DND-41 (cell line): ENCODE measurements around the gene KNTC1.

ENCODE experiments used
- ATAC-seq: fragments of 200-7000 bp; cut with Tn5 transposase; 3 replicates; pipeline ENCODE4 v1.9.1; 2021; ENCODE audit warnings: low read depth; ENCODE audit not compliant: insufficient read depth
- DNase-seq: peaks from one replicate; pipeline ENCODE4 v3.0.0-alpha.2; 2020
- H2AFZ ChIP-seq: 2 replicates; pipeline ENCODE4 v1.6.0; 2012; ENCODE audit warnings: low read depth, low read length
- H3K27ac ChIP-seq: 2 replicates; pipeline ENCODE4 v1.5.1; 2012; ENCODE audit warnings: low read length, inconsistent platforms
- H3K27me3 ChIP-seq: fragments of 200-600 bp; sonication (generic); 2 replicates; pipeline ENCODE4 v1.6.0; 2012; ENCODE audit warnings: low read length, mild to moderate bottlenecking, inconsistent platforms; ENCODE audit not compliant: insufficient read depth, poor library complexity
- H3K36me3 ChIP-seq: 2 replicates; pipeline ENCODE4 v1.5.1; 2012; ENCODE audit warnings: low read length, inconsistent platforms; ENCODE audit not compliant: insufficient read depth
- H3K4me1 ChIP-seq: 2 replicates; pipeline ENCODE4 v1.5.1; 2012; ENCODE audit warnings: mild to moderate bottlenecking, low read length; ENCODE audit not compliant: insufficient read depth
- H3K4me2 ChIP-seq: 2 replicates; pipeline ENCODE4 v1.6.0; 2012; ENCODE audit warnings: mild to moderate bottlenecking, moderate library complexity, low read length, inconsistent platforms; ENCODE audit not compliant: insufficient read depth
- H3K4me3 ChIP-seq, 2 experiments: fragments of 200-600 bp in 1 of 2; shearing (Covaris generic) in 1 of 2; 2 replicates each; pipeline ENCODE4 v1.5.1; 2012 to 2016; ENCODE audit warnings: inconsistent platforms in 2 of 2, low read length in 2 of 2, mild to moderate bottlenecking in 2 of 2, low read depth in 1 of 2, moderate library complexity in 1 of 2
- H3K79me2 ChIP-seq: 2 replicates; pipeline ENCODE4 v1.6.0; 2012; ENCODE audit warnings: low read length, inconsistent platforms; ENCODE audit not compliant: insufficient read depth
- H3K9ac ChIP-seq: 2 replicates; pipeline ENCODE4 v1.6.0; 2012; ENCODE audit warnings: low read depth, mild to moderate bottlenecking, inconsistent platforms, low read length, moderate library complexity
- H3K9me3 ChIP-seq: 2 replicates; pipeline ENCODE4 v1.5.1; 2012; ENCODE audit warnings: low read length, moderate library complexity, mild to moderate bottlenecking, inconsistent platforms; ENCODE audit not compliant: insufficient read depth, severe bottlenecking
- H4K20me1 ChIP-seq: 2 replicates; pipeline ENCODE4 v1.6.0; 2012; ENCODE audit warnings: low read length; ENCODE audit not compliant: insufficient read depth
- EZH2 ChIP-seq: IDR thresholded peaks from 3 replicates; pipeline ENCODE4 v1.6.1; 2012; ENCODE audit warnings: borderline replicate concordance, low read depth, mild to moderate bottlenecking, moderate library complexity, low read length, inconsistent platforms; ENCODE audit not compliant: severe bottlenecking
- TF ChIP-seq, protein P1 (sequence below): IDR thresholded peaks from 2 replicates; pipeline ENCODE4 v1.5.1; 2012; ENCODE audit warnings: borderline replicate concordance, low read length, moderate library complexity, mild to moderate bottlenecking; ENCODE audit not compliant: poor library complexity, severe bottlenecking; ENCODE audit errors: extremely low read depth

The KNTC1 gene

GRCh38 chr12:122547330-122547729 lies 20.3 kb downstream of the KNTC1 start:
- no peak overlapping the region for H3K4me2 ChIP-seq
- no peak overlapping the region for H3K27ac ChIP-seq
- no peak for TF ChIP-seq EZH2
- TF ChIP-seq, protein P1, sequence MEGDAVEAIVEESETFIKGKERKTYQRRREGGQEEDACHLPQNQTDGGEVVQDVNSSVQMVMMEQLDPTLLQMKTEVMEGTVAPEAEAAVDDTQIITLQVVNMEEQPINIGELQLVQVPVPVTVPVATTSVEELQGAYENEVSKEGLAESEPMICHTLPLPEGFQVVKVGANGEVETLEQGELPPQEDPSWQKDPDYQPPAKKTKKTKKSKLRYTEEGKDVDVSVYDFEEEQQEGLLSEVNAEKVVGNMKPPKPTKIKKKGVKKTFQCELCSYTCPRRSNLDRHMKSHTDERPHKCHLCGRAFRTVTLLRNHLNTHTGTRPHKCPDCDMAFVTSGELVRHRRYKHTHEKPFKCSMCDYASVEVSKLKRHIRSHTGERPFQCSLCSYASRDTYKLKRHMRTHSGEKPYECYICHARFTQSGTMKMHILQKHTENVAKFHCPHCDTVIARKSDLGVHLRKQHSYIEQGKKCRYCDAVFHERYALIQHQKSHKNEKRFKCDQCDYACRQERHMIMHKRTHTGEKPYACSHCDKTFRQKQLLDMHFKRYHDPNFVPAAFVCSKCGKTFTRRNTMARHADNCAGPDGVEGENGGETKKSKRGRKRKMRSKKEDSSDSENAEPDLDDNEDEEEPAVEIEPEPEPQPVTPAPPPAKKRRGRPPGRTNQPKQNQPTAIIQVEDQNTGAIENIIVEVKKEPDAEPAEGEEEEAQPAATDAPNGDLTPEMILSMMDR: no peak
- no peaks in the 10 kb centered on the region for H3K79me2 ChIP-seq
- H3K27me3 ChIP-seq: no peaks in the 10 kb centered on the region
- H3K36me3 ChIP-seq: peaks cover 89% of the 10 kb centered on the region
- ATAC-seq (no peak), DNase-seq (no peak)
- H2AFZ ChIP-seq: no peak overlapping the region
- no peak overlapping the region for H3K9ac ChIP-seq
- no peaks in the 10 kb centered on the region for H3K4me1 ChIP-seq
- no peaks in the 10 kb centered on the region for H4K20me1 ChIP-seq
- H3K4me3 ChIP-seq: no peak overlapping the region
- H3K9me3 ChIP-seq: no peaks in the 10 kb centered on the region

DNA sequence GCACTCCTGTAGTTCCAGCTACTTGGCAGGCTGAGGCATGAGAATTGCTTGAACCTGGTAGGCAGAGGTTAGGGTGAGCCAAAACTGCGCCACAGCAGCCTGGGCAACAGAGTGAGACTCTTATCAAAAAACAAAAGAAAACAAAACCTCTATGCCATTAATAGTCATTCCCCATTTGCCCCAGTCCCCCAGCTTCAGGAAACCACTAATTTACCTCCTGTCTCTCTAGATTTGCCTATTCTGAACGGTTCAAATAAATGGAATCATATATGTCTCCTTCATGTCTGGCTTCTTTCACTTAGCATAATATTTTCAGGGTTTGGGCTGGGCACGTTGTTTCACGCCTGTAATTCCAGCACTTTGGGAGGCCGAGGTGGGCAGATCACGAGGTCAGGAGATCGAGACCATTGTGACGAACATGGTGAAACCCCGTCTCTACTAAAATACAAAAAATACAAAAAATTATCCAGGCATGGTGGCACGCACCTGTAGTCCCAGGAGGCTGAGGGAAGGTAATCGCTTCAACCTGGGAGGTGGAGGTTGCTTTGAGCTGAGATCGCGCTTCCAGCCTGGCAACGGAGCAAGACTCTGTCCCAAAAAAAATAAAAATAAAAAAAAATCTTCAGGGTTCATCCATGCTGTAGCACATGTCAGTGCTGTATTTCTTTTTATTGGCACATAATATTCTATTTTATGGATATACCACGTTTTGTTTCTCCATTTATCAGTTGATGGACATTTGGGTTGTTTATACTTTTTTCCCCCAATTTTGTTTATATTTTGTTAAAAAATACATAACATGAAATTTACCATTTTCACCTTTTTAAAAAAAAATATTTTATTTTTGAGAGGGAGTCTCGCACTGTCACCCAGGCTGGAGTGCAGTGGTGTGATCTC lies 31.9 kb downstream of the KNTC1 start:
- no peak overlapping the region for H3K9ac ChIP-seq
- H3K27ac ChIP-seq: no peak overlapping the region
- H2AFZ ChIP-seq: no peak overlapping the region
- H3K27me3 ChIP-seq: no peaks in the 10 kb centered on the region
- no peak overlapping the region for H3K4me3 ChIP-seq
- no peaks in the 10 kb centered on the region for H3K79me2 ChIP-seq
- TF ChIP-seq EZH2: no peak
- TF ChIP-seq, protein P1: no peak
- DNase-seq: no peak
- no peak overlapping the region for H3K4me2 ChIP-seq
- H3K9me3 ChIP-seq: no peaks in the 10 kb centered on the region
- no peak for ATAC-seq
- no peaks in the 10 kb centered on the region for H4K20me1 ChIP-seq
- H3K36me3 ChIP-seq: peaks cover 90% of the 10 kb centered on the region
- H3K4me1 ChIP-seq: no peaks in the 10 kb centered on the region

GRCh38 chr12:122560138-122560537 lies 33.1 kb downstream of the KNTC1 start:
- Histone ChIP-seq H3K36me3 (peaks cover 88% of the 10 kb centered on the region), H3K79me2 (no peaks in the 10 kb centered on the region), H3K4me1 (no peaks in the 10 kb centered on the region), H3K9me3 (no peaks in the 10 kb centered on the region), H3K4me2 (no peak overlapping the region), H3K27ac (no peak overlapping the region), H2AFZ (no peak overlapping the region), H3K27me3 (no peaks in the 10 kb centered on the region), H4K20me1 (no peaks in the 10 kb centered on the region), H3K4me3 (no peak overlapping the region), H3K9ac (no peak overlapping the region)
- ATAC-seq (no peak), DNase-seq (no peak)
- TF ChIP-seq EZH2: no peak
- TF ChIP-seq, protein P1: no peak
